ENCODE data around the gene OR8I2.
"Not testable (repeated sequence)": the region's sequence is repeated elsewhere in the genome, so short reads cannot be mapped to it uniquely, and the experiment has no call there.

Gene OR8I2

GRCh38 chr11:56122073-56122472 is 29.0 kb downstream of the OR8I2 start, which contains the start of gene OR8H3:
TSS of gene OR8H3 (plus strand) at chr11:56122373. CDS start at chr11:56122373, 0 bp downstream.
- no peak for TF ChIP-seq TAF1 (IDR thresholded peaks at IDR 0.05; ENCODE audit: low read depth, low read length)
- TF ChIP-seq PAX5 (IDR thresholded peaks at IDR 0.05; ENCODE audit: insufficient read depth, low read length, severe bottlenecking), result no peak
- no peak for TF ChIP-seq POU2F2 (IDR thresholded peaks at IDR 0.05; ENCODE audit: low read depth, low read length)
- TF ChIP-seq SPI1 (IDR thresholded peaks at IDR 0.05; ENCODE audit: low read depth, low read length), result no peak
- no peak for TF ChIP-seq POLR2AphosphoS5 (IDR thresholded peaks at IDR 0.05; ENCODE audit: low read depth, low read length)
- no peak for TF ChIP-seq POLR2A (IDR thresholded peaks at IDR 0.05; ENCODE audit: low read depth, low read length)
- DNase-seq (ENCODE audit: insufficient read length, low spot score) (no peak), FAIRE-seq (no peak)

GRCh38 chr11:56140151-56140661 is 47.1 kb downstream of the OR8I2 start, which contains the start of gene OR8J3:
TSS of gene OR8J3 (minus strand) at chr11:56140201. CDS start at chr11:56137718, 2,483 bp downstream.
- DNase-seq (ENCODE audit: insufficient read length, low spot score) (no peak), FAIRE-seq (no peak)
- no peak for TF ChIP-seq POU2F2 (IDR thresholded peaks at IDR 0.05; ENCODE audit: low read depth, low read length)
- no peak for TF ChIP-seq SPI1 (IDR thresholded peaks at IDR 0.05; ENCODE audit: low read depth, low read length)
- no peak for TF ChIP-seq PAX5 (IDR thresholded peaks at IDR 0.05; ENCODE audit: insufficient read depth, low read length, severe bottlenecking)
- TF ChIP-seq TAF1 (IDR thresholded peaks at IDR 0.05; ENCODE audit: low read depth, low read length), result no peak
- TF ChIP-seq POLR2A (IDR thresholded peaks at IDR 0.05; ENCODE audit: low read depth, low read length), result no peak
- no peak for TF ChIP-seq POLR2AphosphoS5 (IDR thresholded peaks at IDR 0.05; ENCODE audit: low read depth, low read length)

- DNase-seq (ENCODE audit: insufficient read length, low spot score); FAIRE-seq: not testable (repeated sequence)
Observed at GRCh38 chr11:56143681-56144080, 50.6 kb downstream of the OR8I2 start.
